ENCODE measurements around the gene RBP2. TPM values are rescaled to one million over a fixed set of nuclear protein-coding genes. Genes with fewer than 3 reads are reported as not detected.

The RBP2 gene
- total RNA-seq, 4 donors from 2014 or later: 3.4 TPM; not detected in 3

GRCh38 chr3:139509631-139510030 is 33.3 kb upstream of the RBP2 start:
- in situ Hi-C loops (cut with MboI; ENCODE audit: low pct_ligation_motif_present in 1 of 4, low pct_unique_long_range_greater_than_20kb in 1 of 4, low sequenced_read_pairs in 3 of 4): no loop called here
- intact Hi-C loops (cut with DNase I; ENCODE audit: low total_unique reads): no loop called here
- 96 to 100% methylated on average over 1 of the region's 1 CpG for WGBS, 2 donors (ENCODE audit: low coverage in 1 of 2)

GRCh38 chr3:139506766-139507165 is 30.4 kb upstream of the RBP2 start:
- Histone ChIP-seq H3K27me3 (no peaks in the 10 kb centered on the region), H3K4me3 (no peak overlapping the region), H3K27ac (no peak overlapping the region), H3K9me3 (no peaks in the 10 kb centered on the region), H3K36me3 (no peaks in the 10 kb centered on the region), H3K4me1 (no peaks in the 10 kb centered on the region)
- intact Hi-C loops (cut with DNase I; ENCODE audit: low total_unique reads) (no loop called here), in situ Hi-C loops (cut with MboI; ENCODE audit: low pct_ligation_motif_present in 1 of 4, low pct_unique_long_range_greater_than_20kb in 1 of 4, low sequenced_read_pairs in 3 of 4) (no loop called here)
- no peak for DNase-seq
- TF ChIP-seq POLR2AphosphoS5 (IDR thresholded peaks at IDR 0.05) (no peak), POLR2A (IDR thresholded peaks at IDR 0.05) (no peak), EP300 (IDR thresholded peaks at IDR 0.05; ENCODE audit: low read depth) (no peak), CTCF (IDR thresholded peaks at IDR 0.05) (no peak)
- WGBS, 2 donors (ENCODE audit: low coverage in 1 of 2): 69 to 83% methylated on average over 1 to 2 of the region's 2 CpGs

More at GRCh38 chr3:139509631-139510030, 33.3 kb upstream of the RBP2 start:
- no peaks in the 10 kb centered on the region for H3K27me3 ChIP-seq
- H3K27ac ChIP-seq: no peak overlapping the region
- TF ChIP-seq CTCF (IDR thresholded peaks at IDR 0.05): no peak
- TF ChIP-seq POLR2AphosphoS5 (IDR thresholded peaks at IDR 0.05): no peak
- TF ChIP-seq POLR2A (IDR thresholded peaks at IDR 0.05): no peak
- TF ChIP-seq EP300 (IDR thresholded peaks at IDR 0.05; ENCODE audit: low read depth): no peak
- H3K4me3 ChIP-seq: no peak overlapping the region
- no peaks in the 10 kb centered on the region for H3K4me1 ChIP-seq
- no peaks in the 10 kb centered on the region for H3K36me3 ChIP-seq
- no peaks in the 10 kb centered on the region for H3K9me3 ChIP-seq
- DNase-seq: no peak

GRCh38 chr3:139505829-139506386 is 29.6 kb upstream of the RBP2 start:
- DNase-seq: no peak
- 89% methylated on average over 2 of the region's 2 CpGs; no CpG with 5 or more reads in 1 of the 2 donors for WGBS, 2 donors (ENCODE audit: low coverage in 1 of 2)
- Histone ChIP-seq H3K27ac (no peak overlapping the region), H3K4me1 (no peaks in the 10 kb centered on the region), H3K4me3 (no peak overlapping the region), H3K27me3 (no peaks in the 10 kb centered on the region), H3K36me3 (no peaks in the 10 kb centered on the region), H3K9me3 (no peaks in the 10 kb centered on the region)
- intact Hi-C loops (cut with DNase I; ENCODE audit: low total_unique reads): no loop called here
- TF ChIP-seq EP300 (IDR thresholded peaks at IDR 0.05; ENCODE audit: low read depth) (no peak), POLR2AphosphoS5 (IDR thresholded peaks at IDR 0.05) (no peak), CTCF (IDR thresholded peaks at IDR 0.05) (no peak), POLR2A (IDR thresholded peaks at IDR 0.05) (no peak)
- in situ Hi-C loops (cut with MboI; ENCODE audit: low pct_ligation_motif_present in 1 of 4, low pct_unique_long_range_greater_than_20kb in 1 of 4, low sequenced_read_pairs in 3 of 4): no loop called here

GRCh38 chr3:139499536-139499935 is 23.2 kb upstream of the RBP2 start:
- Histone ChIP-seq H3K27me3 (no peaks in the 10 kb centered on the region), H3K27ac (no peak overlapping the region), H3K4me1 (no peaks in the 10 kb centered on the region), H3K9me3 (peaks cover 0 to 4% of the 10 kb centered on the region in 2 donors), H3K36me3 (no peaks in the 10 kb centered on the region), H3K4me3 (no peak overlapping the region)
- in situ Hi-C loops (cut with MboI; ENCODE audit: low pct_ligation_motif_present in 1 of 4, low pct_unique_long_range_greater_than_20kb in 1 of 4, low sequenced_read_pairs in 3 of 4): no loop called here
- 63 to 74% methylated on average over 2 of the region's 2 CpGs for WGBS, 2 donors (ENCODE audit: low coverage in 1 of 2)
- intact Hi-C loops (cut with DNase I; ENCODE audit: low total_unique reads): no loop called here
- no peak for DNase-seq
- TF ChIP-seq CTCF (IDR thresholded peaks at IDR 0.05) (no peak), POLR2A (IDR thresholded peaks at IDR 0.05) (no peak), POLR2AphosphoS5 (IDR thresholded peaks at IDR 0.05) (no peak), EP300 (IDR thresholded peaks at IDR 0.05; ENCODE audit: low read depth) (no peak)
